ENCODE measurements around the gene HPCAL1.
A peak's percentile ranks its signal among the peaks of the same experiment; 100 is the strongest.

The HPCAL1 gene

GRCh38 chr2:10329580-10329879 is 26.8 kb downstream of the HPCAL1 start:
- TF ChIP-seq CTCF (conservative IDR thresholded peaks at IDR 0.05; ENCODE audit: low read length): no peak
- DNase-seq (ENCODE audit: low read depth): no peak
- H3K4me3 ChIP-seq (ENCODE audit: low read length): no peak overlapping the region

- no peak overlapping the region for H3K4me3 ChIP-seq (ENCODE audit: low read length)
- peak; percentile 53 for DNase-seq (ENCODE audit: low read depth)
- no peak for TF ChIP-seq CTCF (conservative IDR thresholded peaks at IDR 0.05; ENCODE audit: low read length)
These were observed 27.4 kb downstream of the HPCAL1 start for GRCh38 chr2:10329880-10330699.

- DNase-seq (ENCODE audit: low read depth): no peak
- TF ChIP-seq CTCF (conservative IDR thresholded peaks at IDR 0.05; ENCODE audit: low read length): no peak
- H3K4me3 ChIP-seq (ENCODE audit: low read length): no peak overlapping the region
These were observed 28.0 kb downstream of the HPCAL1 start for GRCh38 chr2:10330700-10331026.

DNA sequence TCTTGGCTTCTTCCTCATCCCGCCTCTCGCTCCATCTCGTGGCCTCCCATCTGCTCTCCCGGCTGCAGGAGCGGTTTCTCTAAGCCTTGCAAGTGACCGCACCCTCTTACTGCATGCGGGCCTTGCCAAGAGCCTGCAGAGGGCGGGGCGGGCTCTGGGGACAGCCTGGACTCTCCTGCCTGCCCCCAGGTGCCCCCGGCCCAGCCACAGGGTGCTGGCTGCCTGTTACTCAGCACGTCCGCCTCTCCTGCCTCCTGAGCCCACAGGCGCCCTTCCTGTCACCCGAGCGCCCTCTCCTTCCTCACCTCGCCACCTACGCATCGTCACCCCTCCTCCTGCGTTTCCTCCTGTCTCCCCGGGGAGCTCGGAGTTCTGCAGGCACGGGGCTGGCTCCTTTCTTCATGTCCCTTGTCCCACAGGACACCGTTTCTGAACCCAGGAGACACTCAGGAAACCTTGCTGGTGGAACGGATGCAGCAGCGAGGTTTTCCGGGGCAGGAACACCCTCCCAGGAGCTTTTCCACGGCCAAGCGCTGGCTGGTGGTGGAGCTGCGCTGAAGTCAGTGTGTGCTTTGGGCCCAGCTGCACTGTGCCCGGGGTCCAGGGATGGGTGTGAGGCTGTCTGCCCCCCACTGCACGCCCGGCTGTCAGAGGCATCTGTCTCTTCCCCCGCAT is 28.5 kb downstream of the HPCAL1 start:
- no peak overlapping the region for H3K4me3 ChIP-seq (ENCODE audit: low read length)
- TF ChIP-seq CTCF (conservative IDR thresholded peaks at IDR 0.05; ENCODE audit: low read length): no peak
- DNase-seq (ENCODE audit: low read depth): peak; percentile 30

- no peak for DNase-seq (ENCODE audit: low read depth)
- no peak for TF ChIP-seq CTCF (conservative IDR thresholded peaks at IDR 0.05; ENCODE audit: low read length)
- H3K4me3 ChIP-seq (ENCODE audit: low read length): no peak overlapping the region
These were observed 29.1 kb downstream of the HPCAL1 start for GRCh38 chr2:10331702-10332401.

DNA sequence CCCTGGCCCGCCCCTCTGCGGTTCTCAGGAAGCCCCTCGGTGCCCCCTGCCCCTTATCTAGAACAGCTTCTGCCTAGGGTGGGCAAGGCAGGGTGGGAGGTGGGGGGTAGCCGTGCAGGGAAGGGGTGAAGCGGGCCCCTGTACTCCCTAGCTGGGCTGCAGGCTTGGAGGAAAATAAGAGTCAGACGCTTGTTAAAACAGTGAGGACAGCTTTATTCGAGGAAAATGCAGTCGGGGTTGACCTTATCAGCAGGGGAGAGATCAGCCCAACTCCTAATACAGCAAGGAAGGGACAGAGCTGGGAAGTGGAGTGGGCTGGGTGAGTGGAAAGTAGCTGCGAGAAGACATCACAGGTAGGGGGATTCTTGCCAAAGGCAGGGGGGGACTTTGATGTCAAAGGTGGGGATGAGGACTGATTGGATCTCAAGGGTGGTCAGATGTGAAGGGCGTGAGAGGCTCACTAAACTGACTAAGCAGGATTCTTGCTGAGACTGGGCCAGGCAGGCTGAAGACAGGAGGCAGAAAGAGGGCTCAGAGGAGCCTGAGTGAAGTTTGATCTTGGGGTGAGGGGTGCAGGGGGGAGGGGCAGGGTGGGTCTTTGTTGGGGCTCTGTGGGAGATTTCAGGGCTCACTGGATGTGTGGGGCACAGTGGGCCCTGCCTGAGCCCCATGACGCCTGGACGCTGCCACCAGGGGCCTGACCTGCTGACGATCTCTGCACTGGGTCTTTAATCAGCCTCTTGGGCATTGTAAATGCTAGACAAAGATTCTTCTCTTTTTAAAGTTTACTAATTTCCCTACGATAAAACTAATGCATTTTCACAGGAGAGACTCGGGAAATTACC is 29.9 kb downstream of the HPCAL1 start:
- no peak for TF ChIP-seq CTCF (conservative IDR thresholded peaks at IDR 0.05; ENCODE audit: low read length)
- no peak overlapping the region for H3K4me3 ChIP-seq (ENCODE audit: low read length)
- no peak for DNase-seq (ENCODE audit: low read depth)

Measured in AG10803 (cell line).